HT1080 (cell line): ENCODE results near the gene OR2T4. TPM values are rescaled to one million over a fixed set of nuclear protein-coding genes. Genes with fewer than 3 reads are reported as not detected.
A peak's percentile ranks its signal among the peaks of the same experiment; 100 is the strongest.

ENCODE experiments used
- DNase-seq: peaks from one replicate; pipeline ENCODE4 v3.0.0-alpha.2; 2015; ENCODE audit warnings: low read depth
- polyA plus RNA-seq, 2 experiments: library from polyadenylated mRNA; depleted of rRNA; stranded (reverse); fragments of >200 nt; gene quantifications; 2 replicates each; pipeline ENCODE4 v1.2.3, GENCODE V29; 2015
- total RNA-seq: library from RNA; depleted of rRNA; stranded (reverse); fragments of >200 nt; shearing (Covaris generic); gene quantifications from 2 replicates; pipeline ENCODE4 v1.2.3, GENCODE V29; 2014; rRNA removed

OR2T4 gene
- not detected in 2 replicates for total RNA-seq
- not detected in 2 replicates for polyA plus RNA-seq (2015; cell fraction: cytosol; rRNA removed)
- polyA plus RNA-seq (2015; cell fraction: nucleus; rRNA removed) = not detected in 2 replicates

- peak; percentile 25 for DNase-seq
Measured at GRCh38 chr1:248361121-248361715, at the start of gene OR2T4. Gene OR2T4, plus strand, starts transcription at chr1:248361665. Its CDS starts 0 bp downstream, at chr1:248361665.

- no peak for DNase-seq
Measured at GRCh38 chr1:248316796-248317195, 44.7 kb upstream of the OR2T4 start.

- DNase-seq = no peak
Measured at GRCh38 chr1:248324468-248324867, 37.0 kb upstream of the OR2T4 start, which contains the start of gene OR2M7. Gene OR2M7, minus strand, starts transcription at chr1:248324568. Its CDS starts 0 bp downstream, at chr1:248324568.

- DNase-seq = no peak
Measured at GRCh38 chr1:248343451-248343850, 18.0 kb upstream of the OR2T4 start.

- no peak for DNase-seq
Measured at GRCh38 chr1:248348475-248348874, 13.0 kb upstream of the OR2T4 start, which contains the start of gene OR14C36. Gene OR14C36, plus strand, starts transcription at chr1:248348775. Its CDS starts 0 bp downstream, at chr1:248348775.

- no peak for DNase-seq
Measured at GRCh38 chr1:248359415-248359814, 2.0 kb upstream of the OR2T4 start.

- no peak for DNase-seq
Measured at GRCh38 chr1:248366609-248367008, 5.1 kb downstream of the OR2T4 start.

- DNase-seq = peak; percentile 5
Measured at GRCh38 chr1:248372394-248372793, 10.9 kb downstream of the OR2T4 start.

- peak; percentile 22 for DNase-seq
Measured at GRCh38 chr1:248373761-248374160, 12.3 kb downstream of the OR2T4 start.

GRCh38 chr1:248375446-248375845, 14.0 kb downstream of the OR2T4 start, which contains the start of gene OR2T6:
Gene OR2T6, plus strand, starts transcription at chr1:248375746. Its CDS starts 11,863 bp downstream, at chr1:248387609.
- DNase-seq = no peak

GRCh38 chr1:248376916-248377315, 15.5 kb downstream of the OR2T4 start:
- DNase-seq = no peak

- DNase-seq = no peak
Measured at GRCh38 chr1:248380854-248381253, 19.4 kb downstream of the OR2T4 start.

GRCh38 chr1:248388426-248388825, 27.0 kb downstream of the OR2T4 start:
- no peak for DNase-seq

GRCh38 chr1:248393050-248393449, 31.6 kb downstream of the OR2T4 start:
- DNase-seq = no peak

GRCh38 chr1:248402748-248403147, 41.3 kb downstream of the OR2T4 start, which contains the start of gene OR2T1:
Gene OR2T1, plus strand, starts transcription at chr1:248403048. Its CDS starts 3,100 bp downstream, at chr1:248406148.
- DNase-seq = no peak

- DNase-seq = no peak
Measured at GRCh38 chr1:248404024-248404423, 42.6 kb downstream of the OR2T4 start.

- DNase-seq = no peak
Measured at GRCh38 chr1:248406721-248407692, 45.5 kb downstream of the OR2T4 start.
